IPS-20b (cell line): ENCODE results near the gene FCRL2.

Experiments
- H3K27ac ChIP-seq: one replicate; pipeline ENCODE4 v1.5.1; 2013; ENCODE audit warnings: low read length
- H3K27me3 ChIP-seq: 2 replicates; pipeline ENCODE4 v1.6.1; 2013; ENCODE audit warnings: mild to moderate bottlenecking, low read length, inconsistent platforms; ENCODE audit not compliant: insufficient read depth
- H3K36me3 ChIP-seq: 2 replicates; pipeline ENCODE4 v1.6.1; 2013; ENCODE audit warnings: low read depth, mild to moderate bottlenecking, inconsistent platforms, low read length, moderate library complexity; ENCODE audit not compliant: insufficient read depth
- H3K4me1 ChIP-seq: 2 replicates; pipeline ENCODE4 v1.6.1; 2013; ENCODE audit warnings: mild to moderate bottlenecking, control low read depth, inconsistent platforms, low read length, moderate library complexity; ENCODE audit not compliant: insufficient read depth
- H3K4me3 ChIP-seq: 2 replicates; pipeline ENCODE4 v1.5.1; 2013; ENCODE audit warnings: mild to moderate bottlenecking, low read length, inconsistent platforms
- H3K9ac ChIP-seq: 2 replicates; pipeline ENCODE4 v1.6.1; 2013; ENCODE audit warnings: low read depth, mild to moderate bottlenecking, inconsistent platforms, low read length, moderate library complexity
- H3K9me3 ChIP-seq: 2 replicates; pipeline ENCODE4 v1.6.1; 2013; ENCODE audit warnings: mild to moderate bottlenecking, low read depth, low read length, inconsistent platforms; ENCODE audit not compliant: insufficient read depth

Gene FCRL2

GRCh38 chr1:157776971-157777391 is at the start of gene FCRL2:
Gene FCRL2 (minus strand): TSS chr1:157777132. CDS start chr1:157777073, 59 bp downstream.
- H3K4me3 ChIP-seq: no peak within 1 kb of the TSS
- no peaks in the 10 kb centered on the region for H3K9me3 ChIP-seq
- no peaks in the 10 kb centered on the region for H3K36me3 ChIP-seq
- no peaks in the 10 kb centered on the region for H3K27me3 ChIP-seq
- H3K9ac ChIP-seq: no peak within 1 kb of the TSS
- no peak within 1 kb of the TSS for H3K27ac ChIP-seq
- no peaks in the 10 kb centered on the region; the same call in 1 of the 2 replicates for H3K4me1 ChIP-seq

GRCh38 chr1:157820299-157820698 is 43.4 kb upstream of the FCRL2 start:
- H3K4me1 ChIP-seq: no peaks in the 10 kb centered on the region
- no peak overlapping the region for H3K9ac ChIP-seq
- no peak overlapping the region for H3K27ac ChIP-seq
- H3K4me3 ChIP-seq: no peak overlapping the region
- H3K27me3 ChIP-seq: no peaks in the 10 kb centered on the region
- no peaks in the 10 kb centered on the region for H3K36me3 ChIP-seq
- H3K9me3 ChIP-seq: no peaks in the 10 kb centered on the region

GRCh38 chr1:157819896-157820295 is 43.0 kb upstream of the FCRL2 start, which contains the start of gene FCRL1:
Gene FCRL1 (minus strand): TSS chr1:157820120. CDS start chr1:157820037, 83 bp downstream.
- Histone ChIP-seq H3K9ac (no peak within 1 kb of the TSS), H3K4me3 (no peak within 1 kb of the TSS), H3K27me3 (no peaks in the 10 kb centered on the region), H3K4me1 (no peaks in the 10 kb centered on the region), H3K36me3 (no peaks in the 10 kb centered on the region), H3K27ac (no peak within 1 kb of the TSS), H3K9me3 (no peaks in the 10 kb centered on the region)

- H3K9ac ChIP-seq: no peak overlapping the region
- H3K27me3 ChIP-seq: no peaks in the 10 kb centered on the region
- no peak overlapping the region for H3K4me3 ChIP-seq
- H3K9me3 ChIP-seq: no peaks in the 10 kb centered on the region
- H3K4me1 ChIP-seq: no peaks in the 10 kb centered on the region
- H3K36me3 ChIP-seq: no peaks in the 10 kb centered on the region
- H3K27ac ChIP-seq: no peak overlapping the region
These were observed 42.3 kb upstream of the FCRL2 start for GRCh38 chr1:157819215-157819614.

GRCh38 chr1:157813269-157813668 is 36.3 kb upstream of the FCRL2 start:
- Histone ChIP-seq H3K9me3 (no peaks in the 10 kb centered on the region), H3K27ac (no peak overlapping the region), H3K4me3 (no peak overlapping the region), H3K36me3 (no peaks in the 10 kb centered on the region), H3K9ac (no peak overlapping the region), H3K4me1 (no peaks in the 10 kb centered on the region), H3K27me3 (no peaks in the 10 kb centered on the region)

DNA sequence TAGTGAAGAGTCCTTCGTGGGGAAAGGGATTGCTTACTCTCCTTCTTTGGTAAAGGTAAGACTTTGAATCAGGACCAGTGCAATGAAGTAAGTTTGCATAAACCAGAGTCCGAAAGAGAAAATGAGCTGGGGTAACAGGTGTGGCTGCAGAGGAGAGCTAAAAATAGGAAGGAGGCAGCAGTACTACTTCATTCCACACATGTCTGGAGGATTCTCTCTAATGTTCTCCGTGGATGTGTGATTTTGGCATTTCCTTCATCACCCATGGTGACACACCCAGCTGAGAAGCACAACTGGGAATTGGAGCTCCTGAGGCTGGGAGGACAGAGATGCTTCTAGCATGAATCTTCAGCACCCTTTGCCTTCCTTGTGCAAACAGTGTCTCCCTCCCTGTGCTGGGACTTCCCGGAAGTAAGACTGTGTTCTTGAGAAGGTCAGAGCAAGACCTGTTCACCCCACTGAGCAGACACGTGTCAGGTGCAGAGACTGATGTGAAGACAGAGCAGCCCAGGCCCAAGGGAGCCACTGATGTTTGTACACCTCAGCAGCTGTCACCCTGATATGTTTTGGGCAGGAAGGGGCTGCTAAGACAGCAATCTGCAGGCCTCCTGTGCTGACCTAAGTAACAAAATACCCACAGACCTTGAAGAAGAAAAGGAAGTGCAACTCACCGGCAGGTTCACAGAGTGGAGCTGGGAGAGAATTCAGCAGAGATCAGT is 29.7 kb upstream of the FCRL2 start:
- Histone ChIP-seq H3K27me3 (no peaks in the 10 kb centered on the region), H3K4me3 (no peak overlapping the region)

DNA sequence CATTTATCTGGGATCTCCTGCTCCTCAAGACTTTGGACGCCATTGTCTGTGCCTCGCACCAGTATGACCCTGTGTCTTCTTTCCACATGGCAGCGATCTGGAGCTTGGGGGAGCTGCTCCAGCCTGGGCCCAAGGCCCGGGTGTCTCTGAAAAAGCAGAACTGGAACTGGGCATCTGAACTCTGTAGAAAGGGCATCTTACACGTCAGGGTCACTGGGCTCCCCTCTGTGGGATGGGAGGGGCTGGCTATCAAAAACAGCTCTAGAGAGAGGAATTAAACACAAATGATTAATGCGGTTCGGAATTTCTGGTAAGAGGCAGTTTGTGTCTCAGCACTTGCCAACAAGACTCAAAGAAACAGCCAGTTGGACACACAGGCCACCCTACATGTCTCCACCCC is 26.9 kb upstream of the FCRL2 start:
- Histone ChIP-seq H3K9me3 (no peaks in the 10 kb centered on the region), H3K4me3 (no peak overlapping the region), H3K4me1 (no peaks in the 10 kb centered on the region), H3K27me3 (no peaks in the 10 kb centered on the region), H3K36me3 (no peaks in the 10 kb centered on the region), H3K27ac (no peak overlapping the region), H3K9ac (no peak overlapping the region)

More for the DNA sequence above, 29.7 kb upstream of the FCRL2 start:
- Histone ChIP-seq H3K27ac (no peak overlapping the region), H3K9me3 (no peaks in the 10 kb centered on the region), H3K9ac (no peak overlapping the region), H3K36me3 (no peaks in the 10 kb centered on the region), H3K4me1 (no peaks in the 10 kb centered on the region)

- H3K36me3 ChIP-seq: no peaks in the 10 kb centered on the region
- no peaks in the 10 kb centered on the region for H3K4me1 ChIP-seq
- H3K9ac ChIP-seq: no peak overlapping the region
- H3K27me3 ChIP-seq: no peaks in the 10 kb centered on the region
- H3K4me3 ChIP-seq: no peak overlapping the region
- H3K9me3 ChIP-seq: no peaks in the 10 kb centered on the region
- H3K27ac ChIP-seq: no peak overlapping the region
These were observed 23.1 kb upstream of the FCRL2 start for GRCh38 chr1:157799996-157800395.

DNA sequence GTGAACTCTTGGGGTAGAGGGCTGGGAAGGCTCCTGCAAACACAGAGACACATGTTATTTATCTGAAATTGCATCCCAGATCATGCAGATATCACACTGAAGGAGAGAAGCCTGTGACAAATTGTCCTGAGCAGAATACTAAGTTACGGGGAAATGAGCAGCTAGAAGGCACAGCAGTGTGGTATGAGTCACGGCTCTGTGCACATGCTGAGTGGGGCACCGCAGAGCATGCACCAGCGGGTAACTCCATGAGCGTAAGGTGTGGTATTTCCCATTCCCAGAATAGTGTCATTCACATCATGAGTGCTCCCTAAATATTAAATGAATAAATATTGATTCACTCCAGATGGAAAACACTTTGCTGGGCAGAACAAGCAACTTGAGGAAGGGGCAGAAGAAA is 21.3 kb upstream of the FCRL2 start:
- Histone ChIP-seq H3K36me3 (no peaks in the 10 kb centered on the region), H3K4me1 (no peaks in the 10 kb centered on the region), H3K9ac (no peak overlapping the region), H3K27ac (no peak overlapping the region), H3K27me3 (no peaks in the 10 kb centered on the region), H3K9me3 (peaks cover 11% of the 10 kb centered on the region; the same call in 1 of the 2 replicates), H3K4me3 (no peak overlapping the region)

- H3K4me3 ChIP-seq: no peak overlapping the region
- no peak overlapping the region for H3K27ac ChIP-seq
- H3K4me1 ChIP-seq: no peaks in the 10 kb centered on the region
- no peaks in the 10 kb centered on the region for H3K9me3 ChIP-seq
- no peaks in the 10 kb centered on the region for H3K27me3 ChIP-seq
- H3K36me3 ChIP-seq: no peaks in the 10 kb centered on the region
- H3K9ac ChIP-seq: no peak overlapping the region
These were observed 8.3 kb upstream of the FCRL2 start for GRCh38 chr1:157785248-157785647.

- no peak overlapping the region for H3K4me3 ChIP-seq
- H3K9ac ChIP-seq: no peak overlapping the region
- no peaks in the 10 kb centered on the region for H3K9me3 ChIP-seq
- no peaks in the 10 kb centered on the region for H3K36me3 ChIP-seq
- no peaks in the 10 kb centered on the region; the same call in 1 of the 2 replicates for H3K4me1 ChIP-seq
- H3K27ac ChIP-seq: no peak overlapping the region
- no peaks in the 10 kb centered on the region for H3K27me3 ChIP-seq
These were observed 7.9 kb upstream of the FCRL2 start for GRCh38 chr1:157784801-157785200.

- H3K27ac ChIP-seq: no peak overlapping the region
- no peaks in the 10 kb centered on the region for H3K9me3 ChIP-seq
- no peaks in the 10 kb centered on the region for H3K36me3 ChIP-seq
- no peak overlapping the region for H3K9ac ChIP-seq
- H3K4me1 ChIP-seq: no peaks in the 10 kb centered on the region; the same call in 1 of the 2 replicates
- H3K4me3 ChIP-seq: no peak overlapping the region
- no peaks in the 10 kb centered on the region for H3K27me3 ChIP-seq
These were observed 6.0 kb upstream of the FCRL2 start for GRCh38 chr1:157782931-157783330.
